Measurements from ENCODE around the gene LHX4.

GRCh38 chr1:180219776-180220175, 10.3 kb upstream of the LHX4 start:
- TF ChIP-seq TAF1 (IDR thresholded peaks at IDR 0.05; ENCODE audit: low read depth) = no peak
- no peak for TF ChIP-seq RAD21 (IDR thresholded peaks at IDR 0.05; ENCODE audit: low read depth)
- no peak for TF ChIP-seq NFIC (IDR thresholded peaks at IDR 0.05)
- no peak for TF ChIP-seq YY1 (IDR thresholded peaks at IDR 0.05; ENCODE audit: low read depth)
- no peak for TF ChIP-seq MAX (IDR thresholded peaks at IDR 0.05)

All from Ishikawa (cell line).